Fibroblast of peridontal ligament (primary cell): ENCODE data around the gene HTR3B.
A peak's percentile ranks its signal among the peaks of the same experiment; 100 is the strongest.

Experiments used
- DNase-seq: peaks from one replicate; pipeline ENCODE4 v3.0.0-alpha.2; 2010; ENCODE audit errors: extremely low read depth

The HTR3B gene

GRCh38 chr11:113991170-113991569, 86.6 kb downstream of the HTR3B start:
- DNase-seq, result peak; percentile 5

GRCh38 chr11:113991718-113992458, 87.3 kb downstream of the HTR3B start:
- DNase-seq, result no peak

- no peak for DNase-seq
These were observed 88.0 kb downstream of the HTR3B start for GRCh38 chr11:113992459-113993110.

GRCh38 chr11:113994077-113994954, 89.7 kb downstream of the HTR3B start:
- peak; percentile 1 for DNase-seq
